CD4-positive, alpha-beta T cell treated with Interleukin-6 at 100 ng/mL for 8 hours (primary cell): Measurements from ENCODE around the gene PHTF2.
"Not testable (repeated sequence)": the region's sequence is repeated elsewhere in the genome, so short reads cannot be mapped to it uniquely, and the experiment has no call there.

Experiments
- DNase-seq: peaks from one replicate; pipeline ENCODE4 v3.0.0-alpha.2; 2020; ENCODE audit warnings: mixed read lengths, low spot score

Gene PHTF2

DNA sequence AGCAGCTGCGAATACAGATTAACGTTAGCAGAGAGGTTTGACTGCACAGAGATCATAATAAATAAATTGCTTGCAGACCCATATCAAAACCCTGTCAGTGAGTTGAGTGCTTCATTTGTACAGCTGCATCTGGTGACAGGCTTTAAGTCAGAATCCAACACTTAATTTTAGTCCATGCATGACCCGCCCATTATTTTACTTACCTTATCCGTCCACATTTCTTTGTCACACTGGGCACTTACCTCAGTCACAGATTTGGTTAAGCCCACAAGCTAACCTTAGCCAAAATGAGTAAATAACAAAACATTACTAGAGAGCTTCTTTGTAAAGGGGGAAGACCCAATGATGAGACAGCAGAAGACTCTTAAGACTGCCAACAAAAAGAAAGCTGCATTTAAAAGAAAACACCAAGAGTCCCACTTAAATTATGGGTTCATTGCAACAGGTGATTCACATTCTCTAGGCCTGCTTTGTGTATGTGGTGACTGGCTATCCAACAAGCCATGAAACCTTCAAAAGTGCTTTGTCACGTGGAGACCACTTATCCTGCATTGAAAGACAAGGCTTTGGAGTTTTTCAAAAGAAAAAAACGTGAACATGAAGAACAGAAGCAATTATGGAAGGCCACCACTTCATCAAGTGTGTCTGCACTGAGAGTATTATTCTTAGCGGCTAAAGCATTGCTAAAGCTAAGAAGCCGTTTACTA is 32.2 kb downstream of the PHTF2 start:
- no peak for DNase-seq

DNA sequence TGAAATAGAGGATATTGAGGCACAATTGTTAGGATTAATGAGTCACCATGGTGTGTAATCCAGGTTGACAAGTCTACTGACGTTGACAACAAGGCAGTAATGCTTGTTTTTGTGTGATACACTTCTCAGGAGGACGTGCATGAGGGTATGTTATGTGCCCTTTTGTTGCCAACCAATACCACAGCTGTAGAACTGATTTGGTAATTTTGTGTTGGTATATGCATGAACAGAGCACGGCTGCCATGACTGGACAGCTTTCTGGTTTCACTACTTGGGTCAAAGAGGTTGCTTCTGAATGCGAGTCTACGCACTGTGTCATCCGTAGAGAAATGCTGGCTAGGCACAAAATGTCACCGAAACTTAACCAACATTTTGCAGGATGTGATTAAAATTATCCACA is 32.9 kb downstream of the PHTF2 start:
- DNase-seq, result no peak

DNA sequence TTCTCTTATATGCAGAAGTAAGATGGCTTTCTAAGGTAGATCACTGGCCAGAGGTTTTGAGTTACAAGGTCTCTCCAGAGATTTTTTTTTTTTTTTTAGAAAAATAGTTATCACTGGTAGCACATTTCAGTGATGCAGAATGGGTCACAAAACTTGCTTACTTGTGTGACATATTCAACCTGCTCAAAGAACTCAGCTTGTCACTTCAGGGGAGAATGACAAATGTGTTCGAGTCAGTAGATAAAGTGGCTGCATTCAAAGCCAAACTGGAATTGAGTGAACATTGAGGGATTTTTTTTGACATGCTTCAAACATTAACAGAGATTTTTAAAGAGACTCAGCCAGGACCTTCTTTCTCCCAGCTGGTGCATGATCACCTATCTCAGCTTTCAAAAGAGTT is 33.4 kb downstream of the PHTF2 start:
- no peak for DNase-seq

DNA sequence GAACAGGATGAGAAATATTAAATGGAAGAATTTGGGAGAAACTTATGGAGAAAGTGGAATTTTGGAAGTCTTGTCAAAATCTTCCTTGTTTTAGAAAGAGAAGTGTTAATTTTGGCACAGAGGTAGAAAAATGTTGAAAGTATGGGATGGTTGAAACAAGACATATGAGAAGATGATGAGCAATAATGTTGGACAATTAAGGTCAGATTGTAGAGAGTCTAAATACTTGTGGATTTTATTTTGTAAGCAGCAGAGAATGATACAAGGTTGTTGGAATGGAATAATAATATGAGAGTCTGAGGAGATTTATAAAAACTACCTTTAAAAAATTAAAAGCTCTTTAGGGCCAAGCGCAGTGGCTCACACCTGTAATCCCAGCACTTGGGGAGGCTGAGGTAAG is 34.6 kb downstream of the PHTF2 start:
- no peak for DNase-seq

DNA sequence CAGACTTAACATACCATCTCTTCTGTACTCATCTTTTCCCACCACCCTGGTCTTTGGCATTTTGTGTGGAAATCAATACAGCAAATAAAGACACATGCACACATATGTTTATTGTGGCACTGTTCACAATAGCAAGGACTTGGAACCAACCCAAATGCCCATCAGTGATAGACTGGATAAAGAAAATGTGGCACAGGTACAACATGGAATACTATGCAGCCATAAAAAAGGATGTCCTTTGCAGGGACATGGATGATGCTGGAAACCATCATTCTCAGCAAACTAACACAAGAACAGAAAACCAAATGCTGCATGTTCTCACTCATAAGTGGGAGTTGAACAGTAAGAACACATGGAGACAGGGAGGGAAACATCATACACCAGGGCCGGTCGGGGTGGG is 37.9 kb downstream of the PHTF2 start:
- DNase-seq, result not testable (repeated sequence)

DNA sequence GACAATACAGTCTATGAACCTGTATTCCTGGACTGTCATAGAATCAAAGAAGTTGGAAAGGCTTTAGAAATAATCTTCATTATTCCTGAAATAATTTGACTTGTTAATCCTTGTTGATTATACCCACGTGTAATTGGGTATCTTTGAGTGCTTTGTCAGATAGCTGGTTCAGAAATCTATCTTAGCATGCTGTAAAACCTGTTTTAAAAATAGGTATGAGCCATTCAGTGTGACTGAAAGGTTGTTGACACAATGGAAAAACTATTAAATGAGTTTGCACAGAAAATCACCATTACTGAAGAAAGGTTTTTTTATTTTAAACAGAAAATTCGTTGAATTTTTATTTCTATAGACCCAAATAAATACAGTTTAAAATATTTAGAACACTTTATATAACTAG is 38.7 kb downstream of the PHTF2 start:
- no peak for DNase-seq

DNA sequence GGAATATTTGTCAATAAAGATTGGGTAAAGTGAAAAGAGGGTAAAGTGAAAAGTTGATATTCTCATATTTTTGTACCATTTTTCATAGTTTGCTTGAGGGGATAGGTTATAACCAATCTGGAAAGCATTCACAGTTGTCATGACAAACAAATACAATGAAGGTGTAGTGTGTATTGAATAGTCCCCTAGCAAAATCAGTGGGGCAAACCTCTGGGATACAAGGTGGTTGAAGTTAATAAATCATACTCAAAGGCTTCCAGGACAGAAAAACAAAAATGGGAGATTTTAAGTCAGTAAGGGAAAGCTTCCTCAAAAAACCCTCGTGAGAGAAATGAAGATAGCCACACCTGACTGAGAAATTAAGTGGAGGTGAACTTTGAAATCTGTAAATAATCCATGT is 39.4 kb downstream of the PHTF2 start:
- DNase-seq, result no peak

DNA sequence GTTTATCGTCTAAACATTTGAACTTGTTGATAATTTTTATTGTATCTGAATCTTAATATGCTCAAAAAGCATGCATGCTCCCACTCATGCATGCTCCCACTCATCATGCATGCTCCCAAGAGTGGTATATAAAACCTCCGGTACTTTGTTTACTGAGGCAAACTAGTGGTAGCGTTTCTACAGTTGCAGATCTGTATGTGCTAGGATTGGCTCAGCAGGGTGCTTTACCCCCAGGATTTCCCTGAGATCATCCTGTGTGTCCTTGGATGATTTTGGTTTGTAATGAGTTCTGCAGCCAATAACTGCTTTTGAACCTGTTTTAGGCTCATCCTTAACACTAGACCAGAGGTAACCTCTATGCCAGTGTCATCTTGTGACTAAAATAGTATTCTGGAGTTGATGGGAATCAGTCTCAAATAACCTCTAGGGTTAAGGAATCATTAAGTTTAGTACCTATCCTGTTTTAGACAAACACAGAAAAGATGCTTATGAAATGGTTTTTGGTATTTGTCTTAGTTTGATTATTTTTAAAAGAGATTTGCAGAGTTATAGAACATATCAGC is 40.4 kb downstream of the PHTF2 start:
- DNase-seq, result no peak

DNA sequence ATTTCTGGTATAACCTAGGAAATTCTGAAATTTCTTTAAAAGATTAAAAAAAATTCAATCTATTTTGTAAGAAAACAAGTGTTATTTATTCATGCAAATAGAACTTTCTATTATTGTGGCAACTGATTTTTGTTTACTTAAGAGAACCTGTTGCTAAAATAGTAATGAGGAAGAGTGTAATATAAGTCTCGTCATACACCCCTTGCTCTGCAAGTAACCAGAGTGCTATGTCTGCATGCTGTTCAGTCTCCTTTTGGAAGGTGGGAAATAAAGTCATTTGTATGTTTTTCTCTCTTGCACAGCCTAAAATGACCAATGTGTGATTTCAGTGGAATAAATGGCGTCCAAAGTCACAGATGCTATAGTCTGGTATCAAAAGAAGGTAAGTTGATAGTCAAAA is 41.3 kb downstream of the PHTF2 start:
- no peak for DNase-seq

DNA sequence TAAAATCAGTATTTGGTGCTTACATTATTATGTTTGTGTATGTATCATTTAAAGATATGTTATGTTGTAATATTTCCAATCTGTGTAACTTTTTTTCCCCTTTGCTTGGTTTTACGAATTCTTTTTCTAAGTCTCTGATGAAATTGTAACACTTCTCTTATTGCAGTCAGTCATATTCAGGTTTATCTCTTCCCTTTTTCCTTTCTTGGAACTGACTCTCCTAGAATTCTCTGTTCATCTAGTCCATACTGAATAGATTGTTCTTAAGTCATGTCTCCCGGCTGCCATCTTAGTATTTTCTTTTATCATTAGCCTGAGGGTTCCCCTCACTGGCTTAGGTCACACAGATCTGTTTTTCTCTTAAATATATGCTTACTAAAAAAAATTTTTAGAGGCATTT is 44.6 kb downstream of the PHTF2 start:
- no peak for DNase-seq

DNA sequence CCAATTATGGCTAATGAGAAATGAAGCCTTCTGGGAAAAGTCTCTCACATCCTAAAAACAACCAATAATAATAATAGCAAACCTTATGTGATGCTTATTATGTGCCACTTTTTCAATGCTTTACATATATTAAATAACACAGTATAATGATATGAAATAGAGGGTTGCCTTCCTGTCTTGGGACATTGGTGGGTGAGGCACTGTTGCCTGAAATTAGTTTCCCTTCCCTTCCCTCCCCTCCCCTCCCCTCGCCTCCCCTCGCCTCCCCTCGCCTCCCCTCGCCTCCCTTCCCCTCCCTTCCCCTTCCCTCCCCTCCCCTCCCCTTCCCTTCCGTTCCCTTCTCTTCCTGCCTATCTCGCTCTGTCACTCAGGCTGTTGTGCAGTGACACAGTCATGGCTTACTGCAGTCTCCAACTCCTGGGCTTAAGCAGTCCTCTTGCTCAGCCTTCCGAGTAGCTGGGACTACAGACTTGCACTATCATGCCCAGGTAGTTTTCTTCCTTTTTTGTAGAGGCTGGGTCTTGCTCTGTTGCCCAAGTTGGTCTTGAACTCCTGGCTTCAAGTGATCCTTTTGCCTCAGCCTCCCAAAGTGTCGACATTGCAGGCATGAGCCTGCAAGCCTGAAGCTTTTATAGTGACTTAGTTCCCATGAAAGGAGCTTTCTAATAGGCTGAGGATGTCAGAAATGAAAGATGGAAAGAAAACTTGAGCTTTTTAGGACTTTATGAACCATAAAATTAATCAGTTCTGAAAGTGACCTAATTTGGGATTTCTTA is 47.9 kb downstream of the PHTF2 start:
- DNase-seq, result no peak

DNA sequence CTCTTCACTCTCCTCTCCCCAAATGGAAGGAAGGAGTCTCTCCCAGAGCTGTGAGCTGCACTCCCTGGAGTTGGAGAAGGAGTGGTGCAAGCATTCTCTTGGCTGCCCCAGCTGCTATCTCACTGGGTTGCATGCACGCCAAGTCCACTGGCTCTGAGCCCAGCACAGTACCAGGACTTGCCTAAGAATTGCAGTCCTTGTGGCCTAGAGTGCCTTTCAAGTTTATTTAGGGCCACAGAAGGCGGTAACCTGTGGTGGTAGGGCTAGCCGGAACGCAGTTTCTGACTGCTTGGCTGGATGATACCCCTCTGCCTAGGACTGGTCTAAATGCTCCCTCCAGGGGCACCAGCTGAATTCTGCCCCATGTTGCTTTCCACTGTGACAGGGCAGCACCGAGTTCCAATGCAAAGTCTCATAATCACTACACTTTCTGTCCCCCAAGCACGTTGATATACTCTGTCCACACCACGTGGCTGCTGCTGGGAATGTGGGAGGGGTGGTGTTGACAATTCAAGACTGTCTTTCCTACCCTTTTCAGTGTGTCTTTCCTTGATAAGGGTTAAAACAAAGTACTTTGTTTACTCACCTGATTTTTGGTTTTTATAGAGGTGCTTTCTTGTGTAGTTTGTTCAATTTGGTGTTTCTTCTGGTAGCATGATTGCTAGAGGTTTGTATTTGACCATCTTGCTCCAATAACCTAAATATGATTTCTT is 57.0 kb downstream of the PHTF2 start:
- DNase-seq, result no peak

DNA sequence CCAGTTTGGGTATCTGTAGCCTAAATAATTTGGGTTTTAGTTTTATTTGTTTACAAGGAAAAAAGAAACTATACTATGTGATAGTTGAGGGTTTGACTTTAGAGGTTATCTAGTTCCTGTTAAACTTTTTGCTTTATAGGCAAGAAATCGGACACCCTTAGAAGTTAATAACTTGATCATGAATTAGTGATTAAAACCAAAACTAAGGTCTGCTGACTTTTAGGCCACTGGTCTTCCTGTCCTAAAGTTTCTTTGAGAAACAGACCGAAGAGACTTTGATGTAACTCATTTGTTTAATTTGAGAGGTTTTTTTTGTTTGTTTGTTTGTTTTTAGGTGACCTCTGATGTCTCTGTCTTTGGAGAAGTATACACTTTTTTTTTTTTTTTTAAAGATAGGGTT is 59.7 kb downstream of the PHTF2 start:
- DNase-seq, result no peak

DNA sequence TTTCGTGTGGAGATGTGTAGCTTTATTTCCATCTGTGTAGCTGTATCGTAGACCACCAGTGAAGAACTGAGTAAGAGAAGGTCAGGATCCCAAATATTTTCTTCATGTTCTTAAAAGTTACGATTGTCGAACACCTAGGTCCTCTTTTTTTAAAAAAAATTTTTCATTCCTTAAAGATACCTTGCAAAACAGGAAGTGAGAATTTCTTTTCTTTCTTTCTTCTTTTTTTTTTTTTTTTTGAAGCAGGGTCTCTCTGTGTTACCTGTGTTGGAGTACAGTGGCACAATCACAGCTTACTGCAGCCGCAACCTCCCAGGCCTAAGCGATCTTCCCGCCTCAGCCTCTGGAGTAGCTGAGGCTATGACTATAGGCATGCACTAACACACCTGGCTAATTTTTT is 60.8 kb downstream of the PHTF2 start:
- DNase-seq, result no peak

DNA sequence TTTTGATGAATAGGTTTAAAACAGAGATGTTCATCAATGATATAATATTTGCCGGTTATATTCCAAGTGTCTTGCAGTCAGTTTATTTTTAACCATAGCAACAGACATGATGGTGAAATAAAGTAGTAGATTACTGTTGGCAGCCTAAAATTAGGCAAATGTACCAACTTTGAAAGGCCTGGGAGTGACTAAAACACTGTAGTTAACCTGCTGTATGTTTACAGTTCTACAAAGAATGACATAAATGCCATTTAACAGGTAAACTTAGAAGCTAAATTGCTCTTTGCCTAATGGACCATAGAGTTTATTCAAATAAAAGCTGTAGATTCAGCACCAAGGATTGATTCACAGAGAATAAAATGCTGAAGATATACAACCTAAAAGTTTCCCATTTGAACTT is 64.1 kb downstream of the PHTF2 start:
- DNase-seq, result no peak

DNA sequence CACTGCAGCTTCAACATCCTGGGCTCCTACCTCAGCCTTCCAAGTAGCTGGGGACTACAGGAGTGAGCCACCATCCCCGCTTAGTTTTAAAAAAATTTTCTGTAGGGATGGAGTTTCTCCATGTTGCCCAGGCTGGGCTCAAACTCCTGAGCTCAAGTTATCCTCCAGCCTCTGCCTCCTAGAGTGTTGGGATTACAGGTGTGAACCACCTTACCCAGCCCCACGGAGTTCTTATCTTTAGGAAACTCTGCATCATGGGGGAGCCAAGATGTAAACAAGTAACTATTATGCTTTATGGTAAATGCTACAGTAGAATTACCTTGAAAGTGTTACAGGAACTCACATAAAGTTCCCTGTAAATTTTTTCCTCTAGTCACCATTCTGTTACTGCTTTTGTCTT is 65.3 kb downstream of the PHTF2 start:
- no peak for DNase-seq

DNA sequence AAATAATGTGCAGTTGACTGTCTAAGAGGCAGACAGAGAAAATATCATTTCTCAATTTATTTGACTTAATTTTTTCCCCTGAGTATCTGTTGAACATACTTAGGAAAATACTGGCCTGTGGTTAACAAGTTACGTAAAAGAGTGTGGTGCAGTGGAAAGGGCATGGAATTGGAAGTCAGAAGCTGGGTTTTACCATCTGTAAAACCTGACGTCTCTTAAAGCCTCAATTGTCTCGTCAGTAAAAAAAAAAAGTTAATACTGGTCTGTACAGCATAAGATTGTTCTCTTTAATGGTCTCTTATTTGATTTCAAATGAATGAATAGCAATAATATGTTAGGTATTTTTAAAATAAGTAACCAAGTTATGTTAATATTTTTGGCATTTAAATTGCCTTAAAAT is 67.8 kb downstream of the PHTF2 start:
- DNase-seq, result no peak

DNA sequence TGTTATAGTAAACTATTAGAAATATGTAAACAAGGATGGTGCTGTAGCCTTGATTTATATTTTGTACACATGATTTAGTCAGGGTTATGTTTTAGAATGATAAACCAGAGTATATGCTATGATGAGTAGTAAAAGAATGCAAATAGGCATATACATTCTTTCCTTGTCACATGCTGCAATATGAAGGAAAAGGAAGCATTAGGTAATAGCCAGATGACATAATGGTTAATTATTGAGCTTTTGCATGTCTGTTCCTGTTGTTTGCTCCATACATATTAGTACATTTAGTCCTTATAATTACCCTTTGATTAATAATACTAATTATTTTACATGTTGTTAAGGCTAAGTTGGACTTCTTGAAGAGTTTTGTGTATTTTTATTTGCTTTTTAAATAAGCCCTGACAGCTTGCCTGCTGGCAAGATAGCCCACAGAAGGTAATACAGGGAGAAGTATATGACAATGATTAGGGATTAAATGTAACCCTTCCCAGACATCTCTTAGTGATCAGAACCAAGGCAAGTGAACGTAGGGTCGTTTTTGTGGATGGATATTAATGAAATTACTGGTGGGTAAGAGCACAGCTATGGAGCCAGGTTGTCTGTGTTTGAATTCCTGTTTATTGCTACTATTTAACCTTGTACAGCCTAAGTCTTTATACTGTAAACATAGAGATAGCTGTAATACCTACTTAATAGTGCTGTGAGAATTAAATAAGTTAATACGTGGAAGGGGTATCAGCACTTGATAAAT is 68.4 kb downstream of the PHTF2 start:
- no peak for DNase-seq

DNA sequence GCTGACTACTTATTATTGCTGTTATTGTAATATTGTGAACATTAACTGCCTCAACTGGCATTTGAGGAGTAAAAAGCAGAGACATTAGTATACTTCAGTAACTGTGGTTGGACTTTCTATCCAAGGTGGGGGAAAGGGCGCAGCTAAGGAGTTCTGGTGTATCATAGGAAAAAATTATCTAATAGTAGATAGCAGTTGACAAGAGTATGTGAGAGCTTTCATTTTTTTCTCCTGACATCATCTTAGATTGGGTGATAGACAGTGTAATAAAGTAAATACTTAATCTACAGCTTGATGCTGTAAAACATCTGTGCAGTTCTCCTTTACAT is 68.9 kb downstream of the PHTF2 start:
- DNase-seq, result no peak

DNA sequence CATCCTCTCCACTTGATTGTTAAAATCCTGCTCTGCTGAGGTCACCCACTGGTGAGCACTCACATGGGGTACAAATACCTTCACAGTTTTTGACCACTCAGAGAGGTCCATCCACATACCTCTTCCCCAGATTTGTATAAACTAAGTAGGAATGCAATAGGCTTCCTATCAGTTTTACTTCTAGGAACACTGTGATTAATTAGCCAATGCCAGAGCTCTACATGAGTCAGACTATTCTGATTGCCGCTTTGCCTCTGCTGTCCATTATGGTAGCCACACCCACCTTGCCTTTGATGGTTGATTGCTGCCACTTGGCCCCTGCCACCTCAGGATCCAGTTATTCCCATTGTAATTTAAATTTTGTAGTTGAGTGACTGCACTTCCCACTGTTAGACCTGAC is 73.7 kb downstream of the PHTF2 start:
- not testable (repeated sequence) for DNase-seq

DNA sequence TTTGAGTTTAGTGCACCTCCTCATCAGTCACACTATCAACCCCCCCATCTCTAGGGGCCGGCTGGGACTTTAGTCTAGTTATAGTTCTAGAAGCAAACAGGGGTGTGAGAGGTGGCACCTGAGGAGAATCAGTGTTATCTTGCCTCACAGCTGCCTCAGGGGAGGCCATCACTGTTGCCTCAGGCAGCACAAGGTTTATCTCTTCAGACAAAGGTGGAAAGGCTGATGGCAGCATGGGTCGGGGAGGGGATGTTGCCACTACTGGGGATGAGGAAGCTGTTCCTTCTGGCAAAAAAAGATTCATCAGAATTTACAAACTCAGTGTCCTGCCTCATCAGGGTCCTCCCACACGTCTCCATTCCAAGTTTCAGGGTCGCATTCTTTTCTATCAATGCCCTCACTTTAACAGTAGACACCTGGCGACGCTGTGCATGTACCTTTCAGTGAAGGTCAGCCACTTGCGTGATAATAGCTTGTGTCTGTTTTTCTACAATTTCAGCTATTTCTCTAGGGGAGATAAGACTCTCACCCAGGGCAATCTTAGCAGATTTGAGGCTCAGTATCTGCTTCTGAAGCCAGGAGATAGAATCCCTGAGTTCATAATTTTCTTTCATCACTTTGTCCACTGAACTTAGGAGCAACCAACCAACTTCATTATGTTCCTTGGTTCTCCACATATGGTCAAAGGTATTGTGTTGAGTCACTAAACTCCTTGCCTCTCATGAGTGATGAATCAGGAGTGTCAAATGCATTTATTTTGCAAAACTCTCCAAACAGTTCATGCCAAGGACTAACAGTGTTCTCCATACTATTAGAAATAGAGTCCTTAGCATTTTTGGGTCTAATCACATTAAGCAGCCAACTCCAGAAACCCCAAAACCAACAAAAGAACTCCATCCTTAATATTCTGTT is 75.1 kb downstream of the PHTF2 start:
- not testable (repeated sequence) for DNase-seq
